Measurements from ENCODE around the gene TACR1. TPM values are rescaled to one million over a fixed set of nuclear protein-coding genes. Genes with fewer than 3 reads are reported as not detected.
A peak's percentile ranks its signal among the peaks of the same experiment; 100 is the strongest.

TACR1 gene
- total and polyA plus RNA-seq, 2 of the 13 experiments (the other 11 are each of a cell fraction or from before 2014, with no cell fraction given) = not detected

GRCh38 chr2:75199428-75200011, at the start of gene TACR1 (continued):
- TF ChIP-seq RERE (CRISPR knock-in tag; IDR thresholded peaks at IDR 0.05; ENCODE audit: low read depth) = no peak
- TF ChIP-seq XRCC5 (optimal IDR thresholded peaks at IDR 0.05; ENCODE audit: low read length) = peak; percentile 65
- TF ChIP-seq SNAPC2 (CRISPR knock-in tag; IDR thresholded peaks at IDR 0.05) = no peak
- TF ChIP-seq U2AF1 (optimal IDR thresholded peaks at IDR 0.05; ENCODE audit: low read depth, low read length) = no peak
- no peak for TF ChIP-seq CBX2 (IDR thresholded peaks at IDR 0.05; ENCODE audit: low read depth, low read length)
- no peak for TF ChIP-seq CBX2 (CRISPR knock-in tag; IDR thresholded peaks at IDR 0.05; ENCODE audit: low read depth)
- TF ChIP-seq DZIP1 (CRISPR knock-in tag; IDR thresholded peaks at IDR 0.05) = 0 out of 2 replicates have a peak, but pooled peaks have one; percentile 16
- no peak for TF ChIP-seq RFX5 (IDR thresholded peaks at IDR 0.05; ENCODE audit: low read depth, low read length)
- no peak for TF ChIP-seq ZNF670 (CRISPR knock-in tag; IDR thresholded peaks at IDR 0.05; ENCODE audit: borderline replicate concordance)
- 0 out of 2 replicates have a peak, but pooled peaks have one; percentile 35 for TF ChIP-seq ZNF567 (CRISPR knock-in tag; IDR thresholded peaks at IDR 0.05; ENCODE audit: borderline replicate concordance)
- TF ChIP-seq, protein P1, sequence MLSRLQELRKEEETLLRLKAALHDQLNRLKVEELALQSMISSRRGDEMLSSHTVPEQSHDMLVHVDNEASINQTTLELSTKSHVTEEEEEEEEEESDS (CRISPR knock-in tag; IDR thresholded peaks at IDR 0.05; ENCODE audit: borderline replicate concordance) = no peak
- TF ChIP-seq HIVEP1 (CRISPR knock-in tag; IDR thresholded peaks at IDR 0.05) = peak; percentile 39; the same call in 1 of the 2 replicates
- no peak for TF ChIP-seq FUBP1 (CRISPR knock-in tag; IDR thresholded peaks at IDR 0.05; ENCODE audit: borderline replicate concordance)
- TF ChIP-seq, protein P2, sequence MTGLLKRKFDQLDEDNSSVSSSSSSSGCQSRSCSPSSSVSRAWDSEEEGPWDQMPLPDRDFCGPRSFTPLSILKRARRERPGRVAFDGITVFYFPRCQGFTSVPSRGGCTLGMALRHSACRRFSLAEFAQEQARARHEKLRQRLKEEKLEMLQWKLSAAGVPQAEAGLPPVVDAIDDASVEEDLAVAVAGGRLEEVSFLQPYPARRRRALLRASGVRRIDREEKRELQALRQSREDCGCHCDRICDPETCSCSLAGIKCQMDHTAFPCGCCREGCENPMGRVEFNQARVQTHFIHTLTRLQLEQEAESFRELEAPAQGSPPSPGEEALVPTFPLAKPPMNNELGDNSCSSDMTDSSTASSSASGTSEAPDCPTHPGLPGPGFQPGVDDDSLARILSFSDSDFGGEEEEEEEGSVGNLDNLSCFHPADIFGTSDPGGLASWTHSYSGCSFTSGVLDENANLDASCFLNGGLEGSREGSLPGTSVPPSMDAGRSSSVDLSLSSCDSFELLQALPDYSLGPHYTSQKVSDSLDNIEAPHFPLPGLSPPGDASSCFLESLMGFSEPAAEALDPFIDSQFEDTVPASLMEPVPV (CRISPR knock-in tag; IDR thresholded peaks at IDR 0.05) = no peak
- TF ChIP-seq MTF2 (CRISPR knock-in tag; IDR thresholded peaks at IDR 0.05; ENCODE audit: borderline replicate concordance) = peak; percentile 26; the same call in 1 of the 2 replicates
- no peak; the same call in 1 of the 2 replicates for TF ChIP-seq SMC3 (IDR thresholded peaks at IDR 0.05; ENCODE audit: low read length)
- TF ChIP-seq NFIB (CRISPR knock-in tag; IDR thresholded peaks at IDR 0.05; ENCODE audit: borderline replicate concordance) = no peak
